NCI-H1417 treated with DMSO at 0.1 percent for 48 hours (cell line): ENCODE results near the gene BEAN1.

Source experiments
- DNase-seq: peaks from one replicate; lab custom pipeline; 2025; lab: John Stamatoyannopoulos, UW

BEAN1 gene, protein sequence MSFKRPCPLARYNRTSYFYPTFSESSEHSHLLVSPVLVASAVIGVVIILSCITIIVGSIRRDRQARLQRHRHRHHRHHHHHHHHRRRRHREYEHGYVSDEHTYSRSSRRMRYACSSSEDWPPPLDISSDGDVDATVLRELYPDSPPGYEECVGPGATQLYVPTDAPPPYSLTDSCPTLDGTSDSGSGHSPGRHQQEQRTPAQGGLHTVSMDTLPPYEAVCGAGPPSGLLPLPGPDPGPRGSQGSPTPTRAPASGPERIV

DNA sequence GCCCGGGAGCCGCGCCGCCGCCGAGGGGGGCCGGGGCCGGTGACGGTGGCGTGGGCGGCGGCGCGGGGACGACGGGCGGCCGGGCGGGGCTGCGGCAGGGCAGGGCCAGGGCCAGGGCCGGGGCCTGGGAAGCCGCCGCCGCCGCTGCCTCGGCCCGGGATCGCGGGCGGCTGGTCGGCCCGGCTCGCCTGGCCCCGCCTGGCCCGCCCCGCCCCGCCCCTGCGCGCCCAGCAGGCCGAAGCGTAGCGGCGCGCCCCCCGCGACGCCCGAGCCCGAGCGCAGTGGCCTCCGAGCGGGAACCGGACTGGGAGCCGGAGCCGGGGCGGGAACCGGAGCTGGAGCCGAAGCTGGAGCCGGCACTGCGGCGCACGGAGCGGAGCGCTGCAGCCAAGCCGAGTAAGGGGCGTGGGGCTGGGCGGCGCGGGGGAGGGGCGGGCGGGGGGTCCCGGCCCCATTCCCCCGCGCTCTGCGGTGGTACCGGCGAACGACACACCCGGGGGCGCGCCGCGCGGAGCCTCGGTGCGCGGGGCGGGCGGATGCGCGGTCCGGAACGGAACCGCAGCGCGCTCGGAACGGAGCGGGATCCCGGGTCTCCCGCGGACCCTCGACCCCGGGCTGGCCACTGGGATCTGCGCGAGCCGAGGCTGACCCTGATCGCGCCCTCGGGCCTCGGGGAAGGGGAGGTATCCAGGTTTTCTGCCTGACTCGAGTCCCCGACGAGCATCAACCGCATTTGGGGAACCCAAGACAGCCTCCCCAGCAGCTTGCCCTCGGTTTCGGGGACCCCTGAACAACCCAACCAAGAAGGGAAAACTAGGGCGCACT is at the start of gene BEAN1:
BEAN1 (plus strand) TSS at position 260 of the 825 bp plus-strand sequence. CDS start 10,382 bp downstream, outside the sequence.
- DNase-seq, result no peak

DNA sequence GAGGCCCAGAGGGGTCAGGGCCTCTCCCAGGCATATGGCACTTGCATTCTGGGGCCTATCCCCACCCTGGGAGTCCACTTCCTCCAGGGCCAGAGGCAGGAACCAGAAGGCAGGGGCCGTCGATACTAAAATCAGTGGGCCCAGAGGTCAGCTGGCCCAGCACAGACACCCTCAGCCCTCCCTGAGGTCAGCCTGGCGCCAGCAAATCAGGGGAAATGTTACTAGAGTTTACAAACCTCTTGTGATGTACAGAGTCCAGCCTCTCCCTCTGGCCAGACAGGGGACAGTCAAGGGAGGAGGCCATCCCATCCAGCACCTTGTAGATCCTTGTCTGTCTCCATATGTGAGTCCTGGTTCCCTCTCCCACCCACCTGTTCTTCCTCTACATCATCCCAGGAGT is 49.8 kb upstream of the BEAN1 start:
- no peak for DNase-seq

DNA sequence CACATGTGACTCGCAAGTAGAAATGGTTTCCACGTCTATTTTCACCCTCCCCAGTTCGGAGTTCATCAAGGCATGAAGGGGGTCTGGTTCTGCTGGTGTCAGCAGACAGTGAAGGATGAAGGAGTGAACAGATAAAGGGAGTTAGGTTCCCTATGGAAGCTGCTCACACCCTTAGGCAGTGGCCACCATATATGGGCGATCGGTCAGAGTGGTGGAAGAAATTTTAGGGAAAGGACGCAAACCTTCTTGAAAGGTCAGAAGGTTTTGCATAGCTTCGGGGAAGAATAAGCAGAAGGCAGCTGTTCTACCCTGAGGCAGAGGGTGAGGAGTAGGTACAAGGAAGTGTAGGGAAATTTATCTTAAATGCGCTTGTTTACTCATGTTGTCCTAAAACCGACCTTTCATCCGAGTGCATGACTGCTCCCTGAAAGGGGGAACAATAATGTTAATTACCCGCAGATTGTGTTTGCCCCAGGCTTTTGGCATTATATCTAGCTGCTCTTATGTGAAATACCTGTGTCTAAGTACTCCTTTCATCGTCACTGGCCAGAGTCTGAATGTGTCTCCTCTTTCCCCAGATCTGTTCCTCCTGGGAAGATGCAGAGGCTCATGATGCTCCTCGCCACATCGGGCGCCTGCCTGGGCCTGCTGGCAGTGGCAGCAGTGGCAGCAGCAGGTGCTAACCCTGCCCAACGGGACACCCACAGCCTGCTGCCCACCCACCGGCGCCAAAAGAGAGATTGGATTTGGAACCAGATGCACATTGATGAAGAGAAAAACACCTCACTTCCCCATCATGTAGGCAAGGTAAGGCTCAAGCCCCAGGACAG is 48.1 kb upstream of the BEAN1 start:
- no peak for DNase-seq

DNA sequence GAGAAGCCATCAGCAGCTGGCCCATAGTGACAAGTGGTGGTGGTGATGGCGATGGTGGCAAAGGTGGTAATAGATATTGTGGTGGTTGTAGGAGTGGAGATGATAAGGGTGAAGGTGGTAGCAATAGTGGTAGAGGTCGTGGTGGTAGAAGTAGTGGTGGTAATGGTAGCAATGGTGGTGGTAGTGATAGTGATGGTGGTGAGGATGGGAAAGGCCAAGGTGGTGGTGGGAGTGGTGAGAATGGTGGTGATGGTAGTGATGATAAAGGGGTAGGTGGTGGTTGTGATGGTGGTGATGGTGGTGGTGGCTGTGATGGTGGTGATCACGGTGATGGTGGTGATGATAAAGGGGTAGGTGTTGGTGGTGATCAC is 47.5 kb upstream of the BEAN1 start:
- DNase-seq, result no peak

DNA sequence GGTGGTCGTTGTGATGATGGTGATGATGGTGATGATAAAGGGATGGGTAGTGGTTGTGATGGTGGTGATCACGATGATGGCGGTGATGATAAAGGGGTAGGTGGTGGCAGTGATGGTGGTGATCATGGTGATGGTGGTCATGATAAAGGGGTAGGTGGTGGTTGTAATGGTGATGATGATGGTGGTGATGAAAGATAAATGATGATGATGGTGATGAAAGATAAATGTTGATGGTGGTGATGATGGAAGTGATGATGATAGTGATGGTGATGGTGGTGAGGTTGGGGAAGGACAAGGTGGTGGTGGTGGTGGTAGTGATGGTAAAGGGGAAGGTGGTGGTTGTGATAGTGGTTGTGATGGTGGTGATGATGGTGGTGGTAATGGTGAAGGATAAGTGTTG is 46.7 kb upstream of the BEAN1 start:
- DNase-seq, result no peak

DNA sequence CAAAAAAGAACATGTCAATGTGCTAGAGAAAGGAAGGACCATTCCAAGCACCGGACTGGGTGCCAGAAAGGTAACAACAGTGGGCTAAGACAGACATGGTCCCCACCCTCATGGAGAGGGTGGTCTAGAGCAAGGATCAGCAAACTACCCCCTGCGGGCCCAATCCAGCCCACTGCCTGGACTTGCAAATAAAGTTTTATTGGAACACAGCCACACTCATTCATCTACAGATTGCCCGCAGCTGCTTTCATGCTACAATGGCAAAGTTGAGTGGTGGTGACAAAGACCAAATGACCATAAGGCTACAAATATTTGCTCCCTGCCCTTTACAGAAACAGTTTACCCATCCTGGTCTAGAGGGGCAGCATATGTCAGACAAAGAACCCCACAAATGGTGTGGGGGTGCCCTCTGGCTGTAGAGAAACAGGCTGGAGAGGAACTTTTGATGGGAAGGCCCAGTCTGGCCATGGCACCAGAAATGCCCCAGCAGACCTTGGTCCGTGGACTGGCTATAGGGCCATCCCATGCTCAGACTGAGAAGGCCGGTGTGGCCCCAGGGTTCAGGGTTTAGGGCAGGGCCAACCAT is 45.4 kb upstream of the BEAN1 start:
- no peak for DNase-seq

DNA sequence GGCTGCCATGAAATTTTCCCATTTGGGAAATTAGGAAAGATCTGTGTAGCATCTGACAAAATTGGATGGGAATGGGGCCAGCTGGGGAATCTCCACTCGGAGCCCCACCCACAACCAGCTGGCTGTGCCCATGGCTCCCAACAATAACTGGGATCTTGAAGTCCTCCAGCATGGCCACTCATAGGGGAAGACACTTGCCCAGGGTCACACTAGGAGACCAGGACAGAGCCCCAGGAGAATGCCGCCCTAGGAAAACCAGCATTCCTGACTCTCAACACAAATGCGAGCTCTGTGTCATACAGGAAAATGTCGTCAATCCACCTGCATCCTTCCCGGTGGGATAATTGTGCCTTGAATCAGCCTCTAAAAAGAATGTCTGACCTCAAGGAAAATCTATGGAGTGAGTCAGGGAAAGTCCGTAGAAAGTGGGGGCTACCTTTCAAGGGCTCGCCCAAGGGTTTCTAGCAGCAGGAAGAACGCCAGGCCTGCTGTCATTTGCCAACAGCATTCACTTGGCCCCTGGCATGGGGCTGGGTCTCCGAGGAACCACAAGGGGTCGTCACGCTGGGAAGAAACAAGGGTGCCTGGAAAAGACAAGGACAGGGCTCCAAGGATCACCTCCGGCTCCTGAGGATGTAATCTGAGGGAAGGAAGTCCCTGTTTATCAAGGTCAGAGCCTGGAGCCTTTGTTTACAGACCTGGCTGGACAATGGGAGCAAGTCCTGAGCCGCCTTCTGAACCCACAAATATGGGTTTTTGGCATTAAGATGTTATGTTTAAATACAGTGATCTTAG is 44.7 kb upstream of the BEAN1 start:
- DNase-seq, result no peak

DNA sequence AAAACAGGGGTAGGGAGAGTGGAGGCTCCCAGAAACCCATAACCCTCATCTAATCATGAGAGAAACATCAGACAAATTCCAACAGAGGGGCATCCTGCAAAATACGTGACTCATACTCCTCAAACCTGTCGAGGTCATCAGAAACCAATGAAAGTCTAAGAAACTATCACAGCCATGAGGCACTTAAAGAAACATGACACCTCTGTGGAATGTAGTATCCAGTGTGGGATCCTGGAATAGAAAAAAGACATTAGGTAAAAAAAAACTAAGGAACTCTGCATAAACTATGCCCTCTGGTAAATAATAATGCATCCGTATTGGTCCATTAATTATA is 44.2 kb upstream of the BEAN1 start:
- no peak for DNase-seq

DNA sequence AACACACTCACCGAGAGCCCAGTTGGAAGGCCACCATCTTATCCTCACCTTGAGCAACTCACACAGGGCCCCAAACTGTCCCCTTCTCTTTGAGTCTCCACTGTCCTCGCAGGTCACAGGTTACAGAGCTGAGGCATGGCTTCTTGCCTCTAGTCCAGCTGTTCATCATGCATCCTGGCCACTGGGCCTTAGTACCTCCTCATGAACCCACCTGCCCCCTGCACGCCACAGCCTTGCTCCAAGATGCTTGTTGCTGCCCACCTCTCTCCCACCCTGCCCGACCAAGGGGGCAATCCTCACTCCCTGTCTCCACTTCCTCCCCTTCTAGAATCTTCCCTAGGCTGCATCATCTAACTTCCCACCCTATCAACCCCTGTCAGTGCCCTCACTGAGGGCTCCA is 43.5 kb upstream of the BEAN1 start:
- DNase-seq, result no peak

DNA sequence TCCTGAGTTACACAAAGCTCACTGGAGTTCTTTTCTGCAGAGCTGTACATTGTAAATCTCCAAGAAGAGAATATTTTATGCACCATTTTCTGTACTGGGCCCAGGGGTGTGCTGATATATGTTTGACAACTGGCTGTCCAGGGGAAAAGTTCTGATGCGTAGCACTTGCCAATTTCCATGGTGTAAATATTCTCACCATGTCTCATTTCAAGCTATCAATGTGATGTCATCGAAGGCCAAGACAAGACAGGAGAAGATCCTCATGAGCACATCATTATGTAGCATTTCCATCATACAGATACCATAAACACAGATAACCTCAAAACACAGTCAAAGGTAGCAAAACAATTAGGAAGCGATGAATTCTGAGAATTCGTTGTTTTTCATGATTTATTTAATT is 41.7 kb upstream of the BEAN1 start:
- DNase-seq, result no peak

DNA sequence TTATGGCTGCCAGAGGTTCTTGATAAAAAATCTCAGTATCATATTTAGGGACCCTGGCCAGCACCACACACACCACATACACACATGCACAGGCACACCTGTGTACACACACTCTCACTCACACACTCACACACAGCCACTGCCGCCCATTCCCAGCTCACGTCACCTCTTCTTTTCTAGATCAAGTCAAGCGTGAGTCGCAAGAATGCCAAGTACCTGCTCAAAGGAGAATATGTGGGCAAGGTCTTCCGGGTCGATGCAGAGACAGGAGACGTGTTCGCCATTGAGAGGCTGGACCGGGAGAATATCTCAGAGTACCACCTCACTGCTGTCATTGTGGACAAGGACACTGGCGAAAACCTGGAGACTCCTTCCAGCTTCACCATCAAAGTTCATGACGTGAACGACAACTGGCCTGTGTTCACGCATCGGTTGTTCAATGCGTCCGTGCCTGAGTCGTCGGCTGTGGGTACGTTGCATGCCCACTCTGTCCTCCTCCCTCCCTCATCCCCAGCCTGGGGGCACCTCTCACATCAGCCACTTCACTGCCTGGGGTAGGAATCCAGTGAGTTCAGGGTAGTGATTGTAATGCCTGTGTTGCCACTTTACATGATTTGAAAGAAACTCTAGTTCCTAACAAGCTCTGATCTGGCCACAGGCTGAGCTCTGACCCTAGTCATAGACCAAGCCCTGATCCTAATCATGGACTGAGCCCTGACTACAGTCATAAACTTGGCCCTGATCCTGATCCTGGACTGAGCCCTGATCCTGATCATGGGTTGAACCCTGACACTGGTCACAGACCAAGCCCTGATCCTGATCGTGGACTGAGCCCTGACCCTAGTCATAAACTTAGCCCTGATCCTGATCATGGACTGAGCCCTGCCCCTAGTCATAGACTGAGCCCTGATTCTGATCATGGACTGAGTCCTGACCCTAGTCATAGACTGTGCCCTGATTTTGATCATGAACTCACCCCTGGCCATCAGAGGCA is 40.2 kb upstream of the BEAN1 start:
- no peak for DNase-seq

DNA sequence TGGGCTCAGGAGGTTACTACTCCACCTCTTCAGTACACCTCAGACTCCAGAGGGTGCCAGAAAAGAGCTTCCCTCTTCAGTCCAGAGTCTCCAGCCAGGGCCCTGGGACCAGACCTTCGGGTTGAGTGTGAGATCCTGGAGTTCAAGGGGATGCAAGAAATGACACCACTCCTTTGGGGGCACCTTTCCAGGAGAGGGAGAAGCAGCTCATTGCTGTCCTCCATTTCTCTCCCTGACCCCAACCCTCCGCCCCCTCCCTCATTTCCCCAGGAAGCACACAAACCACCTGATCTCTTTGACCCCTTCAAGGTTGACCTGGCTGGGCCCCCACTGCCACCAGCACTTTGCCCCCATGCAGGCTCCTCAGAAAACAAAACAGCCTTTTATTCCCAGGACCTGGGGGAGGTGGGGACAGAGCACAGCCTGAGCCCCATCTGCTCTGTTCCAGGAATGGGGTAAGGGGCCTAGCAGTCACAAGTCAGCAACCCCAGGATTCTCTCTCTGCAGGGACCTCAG is 39.2 kb upstream of the BEAN1 start:
- no peak for DNase-seq

DNA sequence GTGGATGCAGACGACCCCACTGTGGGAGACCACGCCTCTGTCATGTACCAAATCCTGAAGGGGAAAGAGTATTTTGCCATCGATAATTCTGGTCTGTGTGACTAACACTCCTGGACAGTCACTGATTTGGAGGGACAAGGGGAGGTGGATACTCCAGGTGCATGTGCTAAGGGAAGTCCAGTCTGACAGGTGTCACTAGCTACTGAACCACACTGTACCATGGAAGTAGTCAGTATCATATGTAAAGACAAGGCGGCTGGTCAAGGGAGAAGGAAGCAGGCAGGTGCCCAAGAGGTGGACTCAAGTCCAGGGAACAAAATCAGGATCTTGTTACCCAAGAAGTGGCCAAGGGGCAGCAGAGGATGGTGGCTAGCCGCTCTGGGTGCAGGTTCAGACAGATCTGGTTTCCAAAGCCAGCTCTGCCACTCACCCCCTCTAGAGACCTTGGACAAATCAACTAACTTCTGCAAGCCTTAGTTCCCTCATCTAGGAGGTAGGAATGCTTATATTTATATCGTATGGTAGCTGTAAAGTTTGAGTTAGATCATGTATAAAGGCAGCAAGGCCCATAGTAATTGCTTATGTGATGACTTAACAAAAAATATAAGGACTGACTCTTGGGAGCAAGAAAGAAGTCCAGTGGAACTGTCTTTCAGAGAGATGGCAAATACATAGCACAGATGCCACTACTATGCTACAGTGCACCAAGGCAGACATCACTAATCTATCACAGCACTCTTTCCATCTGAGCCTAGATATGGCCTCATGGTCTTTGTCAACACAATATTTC is 38.5 kb upstream of the BEAN1 start:
- no peak for DNase-seq

DNA sequence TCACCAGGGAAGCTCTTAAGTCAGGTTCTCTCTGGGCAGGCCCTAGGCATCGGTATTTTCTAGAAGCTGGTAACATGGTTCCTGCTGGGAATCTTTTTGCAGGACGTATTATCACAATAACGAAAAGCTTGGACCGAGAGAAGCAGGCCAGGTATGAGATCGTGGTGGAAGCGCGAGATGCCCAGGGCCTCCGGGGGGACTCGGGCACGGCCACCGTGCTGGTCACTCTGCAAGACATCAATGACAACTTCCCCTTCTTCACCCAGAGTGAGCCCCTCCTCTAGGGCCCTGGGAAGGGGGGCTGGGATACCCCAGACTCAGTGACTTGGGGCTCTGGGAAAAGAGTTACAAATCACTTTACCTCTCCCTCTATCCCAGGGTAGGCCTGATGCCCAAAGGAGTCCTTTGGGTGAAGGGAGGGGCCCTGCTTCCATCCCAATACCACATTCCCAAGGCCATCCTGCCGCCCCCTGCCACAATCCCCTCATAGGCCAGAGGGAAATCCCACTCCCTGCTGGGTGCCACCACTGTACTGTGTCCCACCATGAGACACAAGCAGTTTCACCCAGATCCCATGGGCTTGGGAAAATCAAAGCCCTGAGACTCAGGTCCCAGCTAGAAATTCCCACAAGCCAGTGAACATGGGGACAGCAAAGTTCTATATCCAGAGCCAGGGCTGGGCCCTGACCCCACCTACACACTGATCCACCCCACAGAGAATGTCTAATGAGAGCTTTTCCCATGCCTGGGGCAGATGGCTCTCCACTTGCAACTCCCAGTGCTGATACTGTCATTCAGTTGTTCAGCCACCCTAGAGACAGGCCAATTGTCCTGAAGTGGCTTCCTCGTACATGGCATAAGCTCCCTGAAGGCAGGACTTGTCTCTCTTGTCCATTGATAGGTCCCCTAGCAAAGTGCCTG is 37.6 kb upstream of the BEAN1 start:
- DNase-seq, result no peak

DNA sequence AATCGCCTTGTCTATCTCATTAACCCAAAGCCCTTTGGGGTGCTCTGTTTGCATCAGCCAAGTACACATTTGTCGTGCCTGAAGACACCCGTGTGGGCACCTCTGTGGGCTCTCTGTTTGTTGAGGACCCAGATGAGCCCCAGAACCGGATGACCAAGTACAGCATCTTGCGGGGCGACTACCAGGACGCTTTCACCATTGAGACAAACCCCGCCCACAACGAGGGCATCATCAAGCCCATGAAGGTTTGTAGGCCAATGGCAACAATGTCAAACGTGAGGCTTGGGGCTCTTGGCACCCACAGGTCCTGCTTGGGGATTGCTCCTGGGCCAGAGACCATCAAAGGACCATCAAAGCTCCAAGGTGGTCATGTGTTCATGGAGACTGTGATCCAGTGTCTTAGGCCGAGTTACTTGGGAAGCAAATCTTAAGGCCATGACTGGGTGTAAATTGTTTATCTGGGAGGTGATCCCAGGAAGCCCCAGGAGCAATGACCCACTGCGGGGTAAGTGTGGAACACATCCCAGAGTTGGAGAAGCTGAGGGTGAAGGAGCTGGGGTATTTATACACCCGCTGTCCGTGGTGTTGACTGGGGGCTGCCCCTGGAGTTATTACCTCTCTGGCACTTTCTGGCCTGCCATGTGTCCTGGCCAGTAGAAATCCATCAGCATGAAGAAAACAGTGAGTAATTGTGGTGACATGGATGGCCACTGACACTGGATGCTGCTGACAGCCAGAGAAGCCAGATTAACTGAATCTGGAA is 36.6 kb upstream of the BEAN1 start:
- DNase-seq, result no peak

DNA sequence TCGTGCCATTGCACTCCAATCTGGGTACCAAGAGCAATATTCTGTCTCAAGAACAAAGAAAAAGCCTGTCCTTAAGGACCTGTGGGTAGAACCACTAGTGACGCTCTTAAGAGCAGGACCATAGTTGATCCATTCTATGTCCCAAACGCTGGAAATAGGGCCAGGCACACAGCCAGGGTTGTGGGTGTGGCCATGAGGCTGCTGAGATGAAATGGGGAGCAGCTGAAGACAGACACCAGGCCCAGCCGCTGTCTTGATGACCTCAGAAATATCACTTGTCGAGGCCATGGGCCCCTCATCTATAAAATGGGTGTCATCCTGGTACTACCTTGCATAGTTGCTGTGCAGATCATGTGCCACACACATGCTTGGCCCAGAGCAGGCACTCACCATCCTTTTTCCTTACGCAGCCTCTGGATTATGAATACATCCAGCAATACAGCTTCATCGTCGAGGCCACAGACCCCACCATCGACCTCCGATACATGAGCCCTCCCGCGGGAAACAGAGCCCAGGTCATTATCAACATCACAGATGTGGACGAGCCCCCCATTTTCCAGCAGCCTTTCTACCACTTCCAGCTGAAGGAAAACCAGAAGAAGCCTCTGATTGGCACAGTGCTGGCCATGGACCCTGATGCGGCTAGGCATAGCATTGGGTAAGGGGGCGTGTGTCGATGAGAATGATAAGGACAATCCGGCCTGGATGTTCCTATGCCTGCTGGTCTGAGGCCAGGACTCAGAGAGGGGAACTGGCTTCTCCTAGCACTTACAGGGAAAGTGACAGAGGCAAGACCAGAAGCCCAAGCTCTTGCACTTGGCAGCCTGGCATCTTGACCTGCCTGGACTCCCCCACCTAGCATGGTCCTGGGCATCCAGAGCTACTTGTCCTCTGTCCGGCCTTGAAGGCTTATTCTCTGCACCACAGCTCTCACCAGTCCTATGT is 35.1 kb upstream of the BEAN1 start:
- DNase-seq, result no peak
